HCT116 (cell line): ENCODE measurements around the gene ATOH8. TPM values are rescaled to one million over a fixed set of nuclear protein-coding genes. Genes with fewer than 3 reads are reported as not detected.

Experiments used
- ATAC-seq: fragments of 200-7000 bp; cut with Tn5 transposase; 2 replicates; pipeline ENCODE4 v1.9.1; 2020; ENCODE audit warnings: mild to moderate bottlenecking, moderate library complexity
- BruUV-seq: library from RNA; stranded (reverse); fragments of 400-500 nt; replicated peaks from 2 replicates; lab custom pipeline; 2021; lab: Mats Ljungman, UMichigan
- CTCF ChIA-PET: fragments of 300-600 bp; sonication (Branson Sonifier 250); formaldehyde crosslinking; loops from one replicate; lab custom pipeline; 2021; ENCODE audit warnings: antibody characterized with exemption; lab: Charles Lee
- POLR2A ChIA-PET: fragments of 300-600, 350-600 bp; sonication (Branson Sonifier 250); formaldehyde crosslinking; loops from one replicate; lab custom pipeline; 2021; ENCODE audit warnings: antibody characterized with exemption; lab: Charles Lee
- RAD21 ChIA-PET, 2 experiments: fragments of 300-600 bp; sonication (Branson Sonifier 250); formaldehyde crosslinking; loops; one replicate each; lab custom pipeline; 2023; ENCODE audit warnings: low total read pairs in 2 of 2; ENCODE audit not compliant: uncharacterized antibody in 2 of 2, unreplicated experiment in 2 of 2, low non-redundant PET in 1 of 2; lab: Charles Lee
- DNase-seq: peaks from one replicate; pipeline ENCODE4 v3.0.0-alpha.2; 2010; ENCODE audit warnings: low read depth, low spot score
- H2AFZ ChIP-seq: fragments of 200-600 bp; shearing (Covaris generic), sonication (generic); 2 replicates; pipeline ENCODE4 v1.6.1; 2017; ENCODE audit warnings: low read depth, mixed run types, mixed read lengths, antibody characterized with exemption, low read length; ENCODE audit not compliant: poor library complexity, severe bottlenecking
- H3K27ac ChIP-seq: 2 replicates; pipeline ENCODE4 v1.5.1; 2012; ENCODE audit warnings: low read depth, low read length
- H3K27me3 ChIP-seq: fragments of 200-600 bp; sonication (generic); 2 replicates; pipeline ENCODE4 v1.6.1; 2016; ENCODE audit warnings: mixed run types, low read length, mixed read lengths; ENCODE audit not compliant: insufficient read depth
- H3K36me3 ChIP-seq, 2 experiments: fragments of 200-500 bp in 1 of 2; fragments of 200-600 bp in 1 of 2; sonication (Bioruptor generic) in 1 of 2; sonication (generic) in 1 of 2; 2 replicates each; pipeline versions ENCODE4 v1.5.1 to v1.6.1; 2014 to 2016; ENCODE audit warnings: low read length in 2 of 2, inconsistent platforms in 1 of 2, mixed read lengths in 1 of 2, mixed run types in 1 of 2; ENCODE audit not compliant: insufficient read depth in 2 of 2, control insufficient read depth in 1 of 2
- H3K4me1 ChIP-seq, 2 experiments: fragments of 200-600 bp in 1 of 2; sonication (generic) in 1 of 2; 2 replicates each; pipeline versions ENCODE4 v1.5.1 to v1.6.1; 2012 to 2017; ENCODE audit warnings: low read length in 2 of 2, inconsistent platforms in 1 of 2, mild to moderate bottlenecking in 1 of 2, mixed read lengths in 1 of 2, mixed run types in 1 of 2, moderate library complexity in 1 of 2; ENCODE audit not compliant: insufficient read depth in 2 of 2, control insufficient read depth in 1 of 2
- H3K4me2 ChIP-seq: fragments of 200-600 bp; sonication (generic); 2 replicates; pipeline ENCODE4 v1.6.1; 2017; ENCODE audit warnings: mixed run types, low read length, mixed read lengths
- H3K4me3 ChIP-seq, 2 experiments: fragments of 200-600 bp in 1 of 2; sonication (generic) in 1 of 2; replicated peaks in 1 of 2; 2 replicates each; pipeline ENCODE4 v1.5.1; 2011 to 2016; ENCODE audit warnings: low read length in 2 of 2, control low read depth in 1 of 2, low read depth in 1 of 2, mild to moderate bottlenecking in 1 of 2, mixed read lengths in 1 of 2, mixed run types in 1 of 2
- H3K79me2 ChIP-seq: fragments of 200-600 bp; sonication (generic); 2 replicates; pipeline ENCODE4 v1.6.1; 2017; ENCODE audit warnings: mild to moderate bottlenecking, mixed run types, low read length, moderate library complexity, mixed read lengths; ENCODE audit not compliant: insufficient read depth
- H3K9ac ChIP-seq: fragments of 200-600 bp; sonication (generic); 2 replicates; pipeline ENCODE4 v1.6.1; 2016; ENCODE audit warnings: low read length, mixed read lengths
- H3K9me2 ChIP-seq: fragments of 200-600 bp; sonication (generic), shearing (Covaris generic); 2 replicates; pipeline ENCODE4 v1.6.1; 2017; ENCODE audit warnings: mixed run types, mild to moderate bottlenecking, moderate library complexity; ENCODE audit not compliant: insufficient read depth
- H3K9me3 ChIP-seq, 2 experiments: fragments of 200-500 bp in 1 of 2; fragments of 200-600 bp in 1 of 2; sonication (Bioruptor generic) in 1 of 2; sonication (generic) in 1 of 2; 2 replicates each; pipeline ENCODE4 v1.6.1; 2014 to 2017; ENCODE audit warnings: low read length in 2 of 2, mixed read lengths in 2 of 2, inconsistent platforms in 1 of 2, low read depth in 1 of 2, mild to moderate bottlenecking in 1 of 2, mixed run types in 1 of 2, moderate library complexity in 1 of 2; ENCODE audit not compliant: control insufficient read depth in 1 of 2, insufficient read depth in 1 of 2
- H4K20me1 ChIP-seq: fragments of 200-600 bp; sonication (generic), shearing (Covaris generic); 2 replicates; pipeline ENCODE4 v1.6.1; 2017; ENCODE audit warnings: mixed run types, mild to moderate bottlenecking, moderate library complexity; ENCODE audit not compliant: insufficient read depth
- CEBPB ChIP-seq: IDR thresholded peaks from 2 replicates; pipeline ENCODE4 v1.6.1; 2012; ENCODE audit warnings: low read depth
- ELF1 ChIP-seq: IDR thresholded peaks from 2 replicates; pipeline ENCODE4 v1.6.1; 2012; ENCODE audit warnings: low read depth, borderline replicate concordance
- EZH2 ChIP-seq: fragments of 200-600 bp; sonication (generic); IDR thresholded peaks from 2 replicates; pipeline ENCODE4 v1.6.1; 2017; ENCODE audit warnings: antibody characterized with exemption, mixed run types
- EZH2phosphoT487 ChIP-seq: fragments of 200-600 bp; IDR thresholded peaks from 2 replicates; pipeline ENCODE4 v1.6.1; 2018; ENCODE audit warnings: antibody characterized with exemption, borderline replicate concordance
- MAX ChIP-seq: IDR thresholded peaks from 2 replicates; pipeline ENCODE4 v1.6.1; 2012
- POLR2A ChIP-seq: IDR thresholded peaks from 2 replicates; pipeline ENCODE4 v1.7.0; 2011; ENCODE audit warnings: borderline replicate concordance; ENCODE audit not compliant: insufficient read depth, insufficient read length; ENCODE audit errors: extremely low read depth
- SRF ChIP-seq: IDR thresholded peaks from 2 replicates; pipeline ENCODE4 v1.6.1; 2012; ENCODE audit warnings: low read depth
- TCF7L2 ChIP-seq: IDR thresholded peaks from 2 replicates; pipeline ENCODE4 v1.7.0; 2011; ENCODE audit warnings: borderline replicate concordance, inconsistent platforms; ENCODE audit not compliant: insufficient read depth, insufficient read length; ENCODE audit errors: extremely low read depth
- intact Hi-C: fragments of 100-400 bp; cut with micrococcal nuclease; formaldehyde crosslinking; loops from 2 replicates; pipeline ENCODE4 v1.10.0; 2022
- total RNA-seq: library from RNA; stranded (reverse); gene quantifications from one replicate; pipeline ENCODE4 v1.2.1, GENCODE V29; 2021; ENCODE audit not compliant: unreplicated experiment

ATOH8 gene
- total RNA-seq, 1 experiment from 2014 or later, result 0.74 TPM

GRCh38 chr2:85790032-85790431, 36.2 kb downstream of the ATOH8 start:
- H3K9ac ChIP-seq, result no peak overlapping the region
- H4K20me1 ChIP-seq, result no peaks in the 10 kb centered on the region
- peaks cover 4% of the 10 kb centered on the region; the same call in 1 of the 2 replicates for H3K27me3 ChIP-seq
- no peak overlapping the region for H3K27ac ChIP-seq
- H2AFZ ChIP-seq, result no peak overlapping the region
- H3K4me1 ChIP-seq, result peaks cover 8 to 10% of the 10 kb centered on the region in 2 experiments
- H3K4me3 ChIP-seq, result no peak overlapping the region
- ChIA-PET RAD21 (no interaction called here), POLR2A (no interaction called here)
- no peaks in the 10 kb centered on the region for H3K9me2 ChIP-seq
- no peak for ATAC-seq
- H3K36me3 ChIP-seq, result no peaks in the 10 kb centered on the region
- H3K9me3 ChIP-seq, result no peaks in the 10 kb centered on the region
- no TSS peak for BruUV-seq
- no peak for DNase-seq
- TF ChIP-seq ELF1, result no peak
- TF ChIP-seq EZH2phosphoT487, result no peak
- no peak for TF ChIP-seq TCF7L2
- TF ChIP-seq EZH2, result no peak
- no peak for TF ChIP-seq MAX
- TF ChIP-seq POLR2A, result no peak
- TF ChIP-seq, all 23 proteins: peak for 0
- intact Hi-C loops, result no loop called here
- Histone ChIP-seq H3K4me2 (no peak overlapping the region), H3K79me2 (no peaks in the 10 kb centered on the region)
- CTCF ChIA-PET, result no interaction called here

- POLR2A ChIA-PET, result no interaction called here
- no peaks in the 10 kb centered on the region for H4K20me1 ChIP-seq
- TF ChIP-seq SRF (no peak), CEBPB (no peak)
- TF ChIP-seq, all 23 proteins: peak for 0
- Histone ChIP-seq H3K4me2 (no peak overlapping the region), H2AFZ (no peak overlapping the region), H3K27me3 (peaks cover 4% of the 10 kb centered on the region; the same call in 1 of the 2 replicates), H3K4me3 (no peak overlapping the region), H3K79me2 (no peaks in the 10 kb centered on the region), H3K9me2 (no peaks in the 10 kb centered on the region), H3K9ac (no peak overlapping the region), H3K27ac (no peak overlapping the region), H3K36me3 (no peaks in the 10 kb centered on the region), H3K4me1 (peaks cover 8 to 10% of the 10 kb centered on the region in 2 experiments), H3K9me3 (no peaks in the 10 kb centered on the region)
- intact Hi-C loops, result no loop called here
- DNase-seq (no peak), ATAC-seq (no peak)
- RAD21 ChIA-PET, result no interaction called here
- CTCF ChIA-PET, result no interaction called here
- no TSS peak for BruUV-seq
Observed at GRCh38 chr2:85790499-85791188, 36.9 kb downstream of the ATOH8 start.
